OCI-LY1 (cell line): ENCODE measurements around the gene E2F1.

Experiments
- CTCF ChIP-seq: fragments of 200-600 bp; sonication (generic), shearing (Covaris generic); IDR thresholded peaks from 2 replicates; pipeline ENCODE4 v1.5.1; 2017; ENCODE audit warnings: mild to moderate bottlenecking, antibody characterized with exemption, low read length, moderate library complexity, mixed read lengths
- EZH2 ChIP-seq: fragments of 200-600 bp; sonication (generic), shearing (Covaris generic); IDR thresholded peaks from 2 replicates; pipeline ENCODE4 v1.8.0; 2017; ENCODE audit warnings: borderline replicate concordance, mixed run types, mild to moderate bottlenecking, antibody characterized with exemption, low read length, moderate library complexity, mixed read lengths

- no peak for TF ChIP-seq CTCF
- no peak for TF ChIP-seq EZH2
Observed at GRCh38 chr20:33716498-33716897, 30.3 kb upstream of the E2F1 start.
